ENCODE measurements around the gene HNRNPLL.
A peak's percentile ranks its signal among the peaks of the same experiment; 100 is the strongest.
"Not testable (repeated sequence)": the region's sequence is repeated elsewhere in the genome, so short reads cannot be mapped to it uniquely, and the experiment has no call there.

HNRNPLL gene

GRCh38 chr2:38643683-38644511 is 41.2 kb upstream of the HNRNPLL start:
- H3K4me3 ChIP-seq (ENCODE audit: low read depth, low read length): not testable (repeated sequence)
- TF ChIP-seq, protein P1, sequence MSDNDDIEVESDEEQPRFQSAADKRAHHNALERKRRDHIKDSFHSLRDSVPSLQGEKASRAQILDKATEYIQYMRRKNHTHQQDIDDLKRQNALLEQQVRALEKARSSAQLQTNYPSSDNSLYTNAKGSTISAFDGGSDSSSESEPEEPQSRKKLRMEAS (IDR thresholded peaks at IDR 0.05; ENCODE audit: low read depth, low read length): peak; percentile 90
- TF ChIP-seq MYC (IDR thresholded peaks at IDR 0.05; ENCODE audit: low read depth, low read length): peak; percentile 51; the same call in 1 of the 2 replicates
- DNase-seq (ENCODE audit: low read depth): peak; percentile 95

GRCh38 chr2:38643021-38643671 is 40.4 kb upstream of the HNRNPLL start:
- no peak for TF ChIP-seq CTCF (IDR thresholded peaks at IDR 0.05; ENCODE audit: low read depth, low read length)
- TF ChIP-seq, protein P1 (IDR thresholded peaks at IDR 0.05; ENCODE audit: low read depth, low read length): no peak
- no peak for DNase-seq (ENCODE audit: low read depth)
- H3K4me3 ChIP-seq (ENCODE audit: low read depth, low read length): no peak overlapping the region

- not testable (repeated sequence) for H3K4me3 ChIP-seq (ENCODE audit: low read depth, low read length)
- DNase-seq (ENCODE audit: low read depth): peak; percentile 57
These were observed 39.8 kb upstream of the HNRNPLL start for GRCh38 chr2:38642373-38643017.

DNA sequence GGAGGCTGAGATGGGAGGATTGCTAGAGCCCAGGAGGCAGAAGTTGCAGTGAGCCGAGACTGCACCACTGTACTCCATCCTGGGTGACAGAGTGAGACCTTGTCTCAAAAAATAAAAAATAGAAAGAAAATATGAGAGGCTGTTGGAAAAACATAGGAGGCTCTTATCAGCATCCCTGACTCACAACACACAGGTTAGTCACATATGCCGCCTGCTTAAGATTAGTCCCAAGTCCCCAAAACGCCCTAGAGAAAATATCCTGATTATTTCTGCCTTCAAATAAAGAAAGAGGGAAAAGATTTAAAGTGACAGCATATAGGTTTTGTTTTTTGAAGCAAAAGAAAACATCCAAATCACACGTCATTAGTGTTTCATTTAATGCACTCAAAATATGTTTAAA is 33.3 kb upstream of the HNRNPLL start:
- DNase-seq (ENCODE audit: low read depth): no peak
- TF ChIP-seq, protein P1 (IDR thresholded peaks at IDR 0.05; ENCODE audit: low read depth, low read length): no peak
- TF ChIP-seq CTCF (IDR thresholded peaks at IDR 0.05; ENCODE audit: low read depth, low read length) (no peak), MYC (IDR thresholded peaks at IDR 0.05; ENCODE audit: low read depth, low read length) (no peak), POLR2A (IDR thresholded peaks at IDR 0.05; ENCODE audit: extremely low read depth, insufficient read length) (no peak)

DNA sequence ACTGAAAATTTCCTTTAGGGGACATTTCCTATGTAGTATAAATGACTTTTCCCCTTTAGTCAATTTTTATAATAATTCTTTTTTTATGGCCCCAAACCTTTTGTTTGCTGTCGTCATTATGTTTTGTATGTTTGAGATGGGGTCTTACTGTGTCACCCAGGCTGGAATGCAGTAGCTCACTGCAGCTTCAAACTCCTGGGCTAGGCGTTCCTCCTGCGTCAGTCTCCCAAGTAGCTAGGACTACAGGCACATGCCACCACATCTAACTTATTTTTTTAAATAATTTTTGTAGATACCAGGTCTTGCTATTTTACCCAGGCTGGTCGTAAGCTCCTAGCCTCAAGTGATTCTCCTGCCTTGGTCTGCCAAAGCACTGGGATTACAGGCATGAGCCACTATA is 32.4 kb upstream of the HNRNPLL start:
- H3K4me3 ChIP-seq (ENCODE audit: low read depth, low read length): peak overlapping the region; percentile 1
- no peak for DNase-seq (ENCODE audit: low read depth)
- TF ChIP-seq MYC (IDR thresholded peaks at IDR 0.05; ENCODE audit: low read depth, low read length) (no peak), CTCF (IDR thresholded peaks at IDR 0.05; ENCODE audit: low read depth, low read length) (no peak), POLR2A (IDR thresholded peaks at IDR 0.05; ENCODE audit: extremely low read depth, insufficient read length) (no peak)
- TF ChIP-seq, protein P1 (IDR thresholded peaks at IDR 0.05; ENCODE audit: low read depth, low read length): no peak

More for the DNA sequence above, 33.3 kb upstream of the HNRNPLL start:
- H3K4me3 ChIP-seq (ENCODE audit: low read depth, low read length): no peak overlapping the region

DNA sequence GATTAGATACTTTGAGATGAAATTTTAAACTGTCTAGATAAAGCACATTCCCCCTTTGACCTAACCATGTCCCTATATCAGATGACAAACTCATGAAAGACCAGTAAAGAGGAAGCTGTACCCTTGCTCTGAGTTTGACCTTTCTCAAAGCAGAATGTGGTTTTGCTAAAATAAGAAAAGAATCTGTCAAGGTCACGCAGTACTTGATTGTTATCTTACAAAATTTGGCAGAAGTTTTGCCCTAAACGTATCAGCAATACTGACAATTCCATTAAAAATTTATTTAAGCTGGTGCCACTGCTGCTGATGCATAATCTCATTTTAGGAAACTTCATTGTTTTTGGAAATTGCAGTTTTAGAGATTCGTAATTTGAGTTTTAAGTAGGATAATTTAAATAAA is 32.0 kb upstream of the HNRNPLL start:
- peak overlapping the region; percentile 1 for H3K4me3 ChIP-seq (ENCODE audit: low read depth, low read length)
- TF ChIP-seq POLR2A (IDR thresholded peaks at IDR 0.05; ENCODE audit: extremely low read depth, insufficient read length) (no peak), CTCF (IDR thresholded peaks at IDR 0.05; ENCODE audit: low read depth, low read length) (no peak), MYC (IDR thresholded peaks at IDR 0.05; ENCODE audit: low read depth, low read length) (no peak)
- TF ChIP-seq, protein P1 (IDR thresholded peaks at IDR 0.05; ENCODE audit: low read depth, low read length): no peak
- peak; percentile 91 for DNase-seq (ENCODE audit: low read depth)

All from NB4 (cell line).